Measurements from ENCODE around the gene TMPRSS11B.

Gene TMPRSS11B

DNA sequence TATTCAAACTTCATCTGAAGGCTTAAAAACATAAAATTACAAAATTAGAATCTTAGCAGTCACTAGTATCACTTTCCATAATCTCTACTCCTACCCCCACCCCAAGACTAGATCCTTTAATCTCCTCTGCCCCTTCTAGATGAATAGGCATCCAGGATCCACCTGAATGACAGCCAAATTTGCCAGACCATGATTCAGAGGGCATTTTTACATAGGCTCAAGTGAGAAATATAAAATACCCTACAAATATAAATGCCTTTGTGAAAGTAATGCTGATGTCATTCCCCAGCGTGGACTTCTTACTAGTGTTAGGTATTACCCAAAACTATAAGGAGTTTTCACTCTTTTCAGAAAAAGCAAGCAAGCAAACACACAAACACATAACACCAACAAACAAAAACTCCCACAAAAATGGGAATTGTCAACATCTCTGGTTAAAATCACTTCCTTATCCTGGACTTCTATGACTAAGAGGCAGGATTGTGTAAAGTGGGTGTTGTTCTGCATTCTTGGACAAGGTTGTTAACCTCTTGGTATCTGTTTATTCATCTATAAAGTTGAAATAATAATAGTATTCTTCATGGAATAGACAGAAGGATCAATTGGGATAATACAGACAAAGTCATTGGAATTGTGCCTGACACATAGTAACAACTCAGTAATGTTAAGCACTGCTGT is 64.5 kb downstream of the TMPRSS11B start:
- TF ChIP-seq, protein P1, sequence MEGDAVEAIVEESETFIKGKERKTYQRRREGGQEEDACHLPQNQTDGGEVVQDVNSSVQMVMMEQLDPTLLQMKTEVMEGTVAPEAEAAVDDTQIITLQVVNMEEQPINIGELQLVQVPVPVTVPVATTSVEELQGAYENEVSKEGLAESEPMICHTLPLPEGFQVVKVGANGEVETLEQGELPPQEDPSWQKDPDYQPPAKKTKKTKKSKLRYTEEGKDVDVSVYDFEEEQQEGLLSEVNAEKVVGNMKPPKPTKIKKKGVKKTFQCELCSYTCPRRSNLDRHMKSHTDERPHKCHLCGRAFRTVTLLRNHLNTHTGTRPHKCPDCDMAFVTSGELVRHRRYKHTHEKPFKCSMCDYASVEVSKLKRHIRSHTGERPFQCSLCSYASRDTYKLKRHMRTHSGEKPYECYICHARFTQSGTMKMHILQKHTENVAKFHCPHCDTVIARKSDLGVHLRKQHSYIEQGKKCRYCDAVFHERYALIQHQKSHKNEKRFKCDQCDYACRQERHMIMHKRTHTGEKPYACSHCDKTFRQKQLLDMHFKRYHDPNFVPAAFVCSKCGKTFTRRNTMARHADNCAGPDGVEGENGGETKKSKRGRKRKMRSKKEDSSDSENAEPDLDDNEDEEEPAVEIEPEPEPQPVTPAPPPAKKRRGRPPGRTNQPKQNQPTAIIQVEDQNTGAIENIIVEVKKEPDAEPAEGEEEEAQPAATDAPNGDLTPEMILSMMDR (IDR thresholded peaks at IDR 0.05; ENCODE audit: insufficient read depth, low read length, poor library complexity, severe bottlenecking) = no peak
- no peak for DNase-seq (ENCODE audit: extremely low read depth, insufficient read length)
- Histone ChIP-seq H3K4me3 (replicated peaks; ENCODE audit: low read depth, low read length) (no peak overlapping the region), H3K27me3 (replicated peaks; ENCODE audit: control insufficient read depth, insufficient read depth, low read length) (no peaks in the 10 kb centered on the region), H3K36me3 (ENCODE audit: control insufficient read depth, insufficient read depth, low read length) (no peaks in the 10 kb centered on the region)

DNA sequence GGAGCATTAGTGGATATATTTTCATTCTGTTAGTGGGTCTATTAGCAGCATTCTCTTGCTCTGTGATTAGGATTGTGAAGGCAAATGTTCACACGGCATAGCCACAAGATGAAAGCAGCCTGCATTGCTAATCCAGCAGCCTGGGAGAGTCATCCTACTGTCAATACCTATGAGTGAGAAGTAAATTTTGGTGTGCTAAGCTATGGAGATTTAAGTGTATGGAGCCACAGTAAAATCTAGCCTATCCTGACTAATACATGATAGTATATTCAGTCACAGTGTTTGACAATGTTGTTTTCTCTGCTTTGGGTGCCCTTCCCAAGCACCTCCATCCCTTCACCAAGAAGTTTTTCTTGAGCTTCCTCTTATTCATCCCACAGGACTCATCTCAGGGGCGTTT is 68.6 kb downstream of the TMPRSS11B start:
- no peak overlapping the region for H3K4me3 ChIP-seq (replicated peaks; ENCODE audit: low read depth, low read length)
- DNase-seq (ENCODE audit: extremely low read depth, insufficient read length) = no peak
- TF ChIP-seq, protein P1 (IDR thresholded peaks at IDR 0.05; ENCODE audit: insufficient read depth, low read length, poor library complexity, severe bottlenecking) = no peak
- H3K27me3 ChIP-seq (replicated peaks; ENCODE audit: control insufficient read depth, insufficient read depth, low read length) = no peaks in the 10 kb centered on the region
- H3K36me3 ChIP-seq (ENCODE audit: control insufficient read depth, insufficient read depth, low read length) = no peaks in the 10 kb centered on the region

Data from GM06990 (cell line).